HG03064 (cell line): ENCODE measurements around the gene TMEM41A.
"Not testable (repeated sequence)": the region's sequence is repeated elsewhere in the genome, so short reads cannot be mapped to it uniquely, and the experiment has no call there.

ENCODE experiments used
- ATAC-seq: cut with Tn5 transposase; IDR thresholded peaks from one replicate; pipeline ENCODE4 v1.9.1; 2021; ENCODE audit warnings: low read depth; ENCODE audit not compliant: unreplicated experiment

Gene TMEM41A

GRCh38 chr3:185489462-185489861 lies 9.4 kb downstream of the TMEM41A start:
- no peak for ATAC-seq

- no peak for ATAC-seq
These were observed 10.4 kb downstream of the TMEM41A start for GRCh38 chr3:185488465-185488864.

- ATAC-seq, result no peak
These were observed 12.4 kb downstream of the TMEM41A start for GRCh38 chr3:185486394-185486793.

- no peak for ATAC-seq
These were observed 14.5 kb downstream of the TMEM41A start for GRCh38 chr3:185484296-185484695.

GRCh38 chr3:185479373-185479945 lies 19.4 kb downstream of the TMEM41A start:
- ATAC-seq, result no peak

- ATAC-seq, result no peak
These were observed 21.5 kb downstream of the TMEM41A start for GRCh38 chr3:185477316-185477715.

- not testable (repeated sequence) for ATAC-seq
These were observed 23.9 kb downstream of the TMEM41A start for GRCh38 chr3:185474922-185475321.

- no peak for ATAC-seq
These were observed 25.5 kb downstream of the TMEM41A start for GRCh38 chr3:185473290-185473815.

GRCh38 chr3:185470323-185470722 lies 28.5 kb downstream of the TMEM41A start:
- no peak for ATAC-seq

GRCh38 chr3:185469542-185469941 lies 29.3 kb downstream of the TMEM41A start:
- no peak for ATAC-seq

- not testable (repeated sequence) for ATAC-seq
These were observed 32.7 kb downstream of the TMEM41A start for GRCh38 chr3:185466123-185466522.

GRCh38 chr3:185465471-185465870 lies 33.4 kb downstream of the TMEM41A start:
- ATAC-seq, result no peak

- ATAC-seq, result no peak
These were observed 38.0 kb downstream of the TMEM41A start for GRCh38 chr3:185460719-185461350.

GRCh38 chr3:185460309-185460708 lies 38.5 kb downstream of the TMEM41A start:
- no peak for ATAC-seq

- no peak for ATAC-seq
These were observed 41.5 kb downstream of the TMEM41A start for GRCh38 chr3:185457376-185457775.

GRCh38 chr3:185451432-185451831 lies 47.4 kb downstream of the TMEM41A start:
- ATAC-seq, result not testable (repeated sequence)

GRCh38 chr3:185448107-185448506 lies 50.7 kb downstream of the TMEM41A start:
- no peak for ATAC-seq

GRCh38 chr3:185444329-185444728 lies 54.5 kb downstream of the TMEM41A start:
- no peak for ATAC-seq

- ATAC-seq, result no peak
These were observed 56.8 kb downstream of the TMEM41A start for GRCh38 chr3:185442031-185442430.

GRCh38 chr3:185439745-185440466 lies 58.9 kb downstream of the TMEM41A start:
- no peak for ATAC-seq
